Neuronal stem cell (in vitro differentiated cells): ENCODE measurements around the gene LLGL2.

Experiments used
- DNase-seq: peaks from one replicate; pipeline ENCODE4 v3.0.0-alpha.2; 2013; ENCODE audit warnings: low spot score
- H2AFZ ChIP-seq: one replicate; pipeline ENCODE4 v1.6.1; 2013; ENCODE audit warnings: mild to moderate bottlenecking, low read length, inconsistent platforms
- H2AK5ac ChIP-seq: 2 replicates; pipeline ENCODE4 v1.6.1; 2013; ENCODE audit warnings: low read depth, mild to moderate bottlenecking, inconsistent platforms, low read length, moderate library complexity, mixed read lengths
- H2BK120ac ChIP-seq: 2 replicates; pipeline ENCODE4 v1.6.1; 2013; ENCODE audit warnings: low read depth, mild to moderate bottlenecking, inconsistent platforms, low read length, moderate library complexity, mixed read lengths
- H2BK12ac ChIP-seq: one replicate; pipeline ENCODE4 v1.6.1; 2013; ENCODE audit warnings: low read length, inconsistent platforms
- H2BK15ac ChIP-seq: 2 replicates; pipeline ENCODE4 v1.6.1; 2013; ENCODE audit warnings: mild to moderate bottlenecking, low read length, inconsistent platforms, mixed read lengths
- H2BK5ac ChIP-seq: one replicate; pipeline ENCODE4 v1.6.1; 2013; ENCODE audit warnings: inconsistent platforms, mild to moderate bottlenecking, low read length, moderate library complexity
- H3K14ac ChIP-seq: one replicate; pipeline ENCODE4 v1.6.1; 2013; ENCODE audit warnings: low read length, inconsistent platforms
- H3K18ac ChIP-seq: 2 replicates; pipeline ENCODE4 v1.6.1; 2013; ENCODE audit warnings: low read length, inconsistent platforms
- H3K23ac ChIP-seq: 2 replicates; pipeline ENCODE4 v1.6.1; 2013; ENCODE audit warnings: low read depth, mild to moderate bottlenecking, mixed read lengths, low read length, inconsistent platforms; ENCODE audit not compliant: poor library complexity
- H3K27ac ChIP-seq: replicated peaks from 3 replicates; pipeline ENCODE4 v1.5.1; 2013; ENCODE audit warnings: low read length, inconsistent platforms
- H3K27me3 ChIP-seq, 3 experiments: 2 replicates each; pipeline ENCODE4 v1.6.1; 2013; ENCODE audit warnings: low read length in 3 of 3, mild to moderate bottlenecking in 2 of 3, inconsistent platforms in 1 of 3, low read depth in 1 of 3, mixed read lengths in 1 of 3, moderate library complexity in 1 of 3; ENCODE audit not compliant: control insufficient read depth in 3 of 3, insufficient read depth in 3 of 3
- H3K36me3 ChIP-seq, 2 donors: replicated peaks in 1 of 2; 2 replicates each; pipeline ENCODE4 v1.6.1; 2013; ENCODE audit warnings: low read length in 2 of 2; ENCODE audit not compliant: control insufficient read depth in 2 of 2, insufficient read depth in 2 of 2
- H3K4ac ChIP-seq: 2 replicates; pipeline ENCODE4 v1.6.1; 2013; ENCODE audit warnings: inconsistent platforms, mild to moderate bottlenecking, low read length, moderate library complexity
- H3K4me1 ChIP-seq, 2 donors: 1 replicate in 1 of 2; 2 replicates in 1 of 2; pipeline ENCODE4 v1.6.1; 2013; ENCODE audit warnings: low read length in 2 of 2, low read depth in 1 of 2; ENCODE audit not compliant: control insufficient read depth in 2 of 2, insufficient read depth in 1 of 2
- H3K4me2 ChIP-seq: one replicate; pipeline ENCODE4 v1.6.1; 2013; ENCODE audit warnings: mild to moderate bottlenecking, low read length, inconsistent platforms; ENCODE audit not compliant: insufficient read depth, poor library complexity, severe bottlenecking
- H3K4me3 ChIP-seq, 2 donors: 2 replicates each; pipeline ENCODE4 v1.5.1; 2013; ENCODE audit warnings: low read length in 2 of 2, mild to moderate bottlenecking in 2 of 2, inconsistent platforms in 1 of 2, moderate library complexity in 1 of 2
- H3K79me1 ChIP-seq: one replicate; pipeline ENCODE4 v1.6.1; 2013; ENCODE audit warnings: low read depth, mild to moderate bottlenecking, inconsistent platforms, low read length, moderate library complexity
- H3K9ac ChIP-seq: one replicate; pipeline ENCODE4 v1.6.1; 2013; ENCODE audit warnings: mild to moderate bottlenecking, low read depth, low read length, inconsistent platforms; ENCODE audit not compliant: poor library complexity
- H3K9me3 ChIP-seq, 2 donors: replicated peaks in 1 of 2; 2 replicates each; pipeline versions ENCODE3 to v1.6.1; 2013; ENCODE audit warnings: low read length in 2 of 2, mild to moderate bottlenecking in 2 of 2, inconsistent platforms in 1 of 2, low read depth in 1 of 2, mixed read lengths in 1 of 2, moderate library complexity in 1 of 2; ENCODE audit not compliant: control insufficient read depth in 2 of 2, insufficient read depth in 1 of 2
- H4K8ac ChIP-seq: one replicate; pipeline ENCODE4 v1.6.1; 2013; ENCODE audit warnings: low read depth, mild to moderate bottlenecking, inconsistent platforms, low read length, moderate library complexity
- H4K91ac ChIP-seq: one replicate; pipeline ENCODE4 v1.6.1; 2013; ENCODE audit warnings: low read length, low read depth, mild to moderate bottlenecking, inconsistent platforms; ENCODE audit not compliant: poor library complexity
- WGBS, 2 donors: extraction: QIAGEN DNeasy Blood & Tissue Kit; methylation state at CpG; one replicate each; pipeline ENCODE4 v1.1.7; 2013; ENCODE audit warnings: missing lambda C conversion rate in 2 of 2, mixed read lengths in 1 of 2; ENCODE audit not compliant: insufficient read length in 2 of 2, insufficient replicate concordance in 1 of 2; ENCODE audit errors: extremely low coverage in 2 of 2; 5-methylcytosine and 5-hydroxymethylcytosine counted together

Gene LLGL2

DNA sequence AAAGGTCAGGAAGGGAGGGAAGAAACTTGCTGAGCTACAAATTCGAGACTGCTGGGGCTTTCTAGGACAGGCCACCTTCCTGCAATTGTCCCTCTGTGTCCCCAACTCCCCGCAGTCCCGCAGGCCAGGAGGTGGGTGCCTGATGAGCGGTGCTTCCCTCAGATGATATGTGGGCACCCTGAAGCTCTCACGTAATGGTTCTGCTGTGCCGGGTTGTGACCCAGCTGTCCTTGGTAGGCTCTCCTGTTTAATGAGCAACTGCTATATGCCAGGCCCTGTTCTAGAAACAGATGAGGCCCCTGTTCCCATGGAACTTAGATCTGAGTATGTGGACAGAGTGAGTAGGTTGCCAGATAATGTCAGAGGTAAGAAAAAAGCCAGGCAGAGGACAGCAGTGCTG is 40.1 kb downstream of the LLGL2 start:
- H3K4me1 ChIP-seq = peaks cover 0 to 10% of the 10 kb centered on the region in 2 donors
- no peak overlapping the region for H4K91ac ChIP-seq
- no peak overlapping the region for H3K4ac ChIP-seq
- H3K18ac ChIP-seq = no peak overlapping the region
- no peak overlapping the region for H3K4me2 ChIP-seq
- peak overlapping the region; percentile 31 for H3K23ac ChIP-seq
- no peak overlapping the region for H3K4me3 ChIP-seq
- H2AK5ac ChIP-seq = no peak overlapping the region
- no peak overlapping the region for H3K27ac ChIP-seq
- H2BK12ac ChIP-seq = no peak overlapping the region
- no CpG with 5 or more reads among the region's 6 CpGs for WGBS, 2 donors
- H2BK120ac ChIP-seq = no peak overlapping the region
- peaks cover 0 to 10% of the 10 kb centered on the region in 2 donors for H3K36me3 ChIP-seq
- H2BK5ac ChIP-seq = peak overlapping the region; percentile 4
- H4K8ac ChIP-seq = no peak overlapping the region
- H3K9ac ChIP-seq = no peak overlapping the region
- H3K79me1 ChIP-seq = peaks cover 3% of the 10 kb centered on the region
- no peak overlapping the region for H2AFZ ChIP-seq
- H3K14ac ChIP-seq = no peak overlapping the region
- DNase-seq = no peak
- no peaks in the 10 kb centered on the region for H3K9me3 ChIP-seq
- peaks cover 0 to 31% (median 0%) of the 10 kb centered on the region in 3 experiments for H3K27me3 ChIP-seq
- H2BK15ac ChIP-seq = no peak overlapping the region

DNA sequence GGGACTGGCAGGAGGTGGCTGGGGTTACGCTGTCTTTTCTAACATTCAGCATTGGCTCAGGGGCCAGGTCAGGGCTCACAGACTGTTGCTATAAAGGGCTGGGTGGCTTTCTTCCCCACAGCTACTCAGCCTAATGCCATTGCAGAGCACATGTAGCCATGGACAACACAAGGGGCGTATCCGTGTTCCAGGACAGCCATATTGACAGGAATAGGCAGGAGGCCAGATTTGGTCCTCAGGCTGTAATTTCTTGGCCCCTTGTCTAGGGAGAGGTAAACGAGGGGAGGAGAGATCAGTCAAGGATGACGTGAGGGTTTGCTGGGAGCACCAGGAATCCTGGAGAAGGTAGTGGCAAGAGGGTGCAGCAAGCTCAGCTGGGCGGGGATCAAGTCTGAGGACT is 40.9 kb downstream of the LLGL2 start:
- Histone ChIP-seq H3K9ac (no peak overlapping the region), H3K4ac (no peak overlapping the region), H3K14ac (no peak overlapping the region), H2BK12ac (no peak overlapping the region), H3K27me3 (peaks cover 0 to 31% (median 0%) of the 10 kb centered on the region in 3 experiments), H3K4me2 (no peak overlapping the region), H2AK5ac (no peak overlapping the region), H3K27ac (no peak overlapping the region), H3K18ac (no peak overlapping the region), H3K4me1 (peaks cover 0 to 15% of the 10 kb centered on the region in 2 donors), H3K4me3 (no peak overlapping the region), H2BK15ac (no peak overlapping the region), H2BK120ac (no peak overlapping the region), H4K91ac (no peak overlapping the region), H3K36me3 (peaks cover 0 to 10% of the 10 kb centered on the region in 2 donors), H2AFZ (peak overlapping the region; percentile 49), H2BK5ac (peak overlapping the region; percentile 4), H4K8ac (no peak overlapping the region), H3K79me1 (peaks cover 3% of the 10 kb centered on the region), H3K9me3 (no peaks in the 10 kb centered on the region), H3K23ac (no peak overlapping the region)
- no CpG with 5 or more reads among the region's 6 CpGs for WGBS, 2 donors
- no peak for DNase-seq

DNA sequence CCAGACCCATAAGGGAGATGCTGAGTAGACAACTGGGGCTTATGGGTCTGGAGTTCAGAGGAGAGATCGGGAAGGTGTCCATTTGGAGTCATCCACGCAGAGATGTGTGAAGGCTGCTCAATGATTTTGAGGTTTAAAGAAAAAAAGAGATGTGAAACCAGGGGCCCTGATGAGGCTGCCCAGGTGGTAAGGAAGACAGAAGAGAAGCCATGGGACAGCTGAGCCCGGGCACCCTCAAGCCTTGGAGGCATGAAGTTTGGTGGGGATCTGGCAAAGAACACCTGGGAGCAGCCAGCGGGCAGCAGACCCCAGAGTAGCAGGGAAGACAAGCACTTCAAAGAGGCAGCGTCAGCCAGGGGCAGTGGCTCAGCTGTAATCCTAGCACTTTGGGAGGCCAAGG is 41.3 kb downstream of the LLGL2 start:
- no peak overlapping the region for H3K27ac ChIP-seq
- H3K4me1 ChIP-seq = peaks cover 0 to 15% of the 10 kb centered on the region in 2 donors
- peaks cover 3% of the 10 kb centered on the region for H3K79me1 ChIP-seq
- no peak overlapping the region for H3K23ac ChIP-seq
- no peak overlapping the region for H3K4me2 ChIP-seq
- H3K18ac ChIP-seq = no peak overlapping the region
- no peak overlapping the region for H2AK5ac ChIP-seq
- H2BK5ac ChIP-seq = no peak overlapping the region
- no peak overlapping the region for H3K4me3 ChIP-seq
- DNase-seq = no peak
- H4K91ac ChIP-seq = no peak overlapping the region
- no peak overlapping the region for H2AFZ ChIP-seq
- H4K8ac ChIP-seq = no peak overlapping the region
- no peak overlapping the region for H2BK120ac ChIP-seq
- H3K14ac ChIP-seq = no peak overlapping the region
- no peaks in the 10 kb centered on the region for H3K9me3 ChIP-seq
- no peak overlapping the region for H2BK15ac ChIP-seq
- WGBS, 2 donors = no CpG with 5 or more reads among the region's 5 CpGs
- H3K27me3 ChIP-seq = peaks cover 0 to 31% (median 0%) of the 10 kb centered on the region in 3 experiments
- H3K9ac ChIP-seq = no peak overlapping the region
- H3K4ac ChIP-seq = no peak overlapping the region
- peaks cover 0 to 10% of the 10 kb centered on the region in 2 donors for H3K36me3 ChIP-seq
- H2BK12ac ChIP-seq = no peak overlapping the region

DNA sequence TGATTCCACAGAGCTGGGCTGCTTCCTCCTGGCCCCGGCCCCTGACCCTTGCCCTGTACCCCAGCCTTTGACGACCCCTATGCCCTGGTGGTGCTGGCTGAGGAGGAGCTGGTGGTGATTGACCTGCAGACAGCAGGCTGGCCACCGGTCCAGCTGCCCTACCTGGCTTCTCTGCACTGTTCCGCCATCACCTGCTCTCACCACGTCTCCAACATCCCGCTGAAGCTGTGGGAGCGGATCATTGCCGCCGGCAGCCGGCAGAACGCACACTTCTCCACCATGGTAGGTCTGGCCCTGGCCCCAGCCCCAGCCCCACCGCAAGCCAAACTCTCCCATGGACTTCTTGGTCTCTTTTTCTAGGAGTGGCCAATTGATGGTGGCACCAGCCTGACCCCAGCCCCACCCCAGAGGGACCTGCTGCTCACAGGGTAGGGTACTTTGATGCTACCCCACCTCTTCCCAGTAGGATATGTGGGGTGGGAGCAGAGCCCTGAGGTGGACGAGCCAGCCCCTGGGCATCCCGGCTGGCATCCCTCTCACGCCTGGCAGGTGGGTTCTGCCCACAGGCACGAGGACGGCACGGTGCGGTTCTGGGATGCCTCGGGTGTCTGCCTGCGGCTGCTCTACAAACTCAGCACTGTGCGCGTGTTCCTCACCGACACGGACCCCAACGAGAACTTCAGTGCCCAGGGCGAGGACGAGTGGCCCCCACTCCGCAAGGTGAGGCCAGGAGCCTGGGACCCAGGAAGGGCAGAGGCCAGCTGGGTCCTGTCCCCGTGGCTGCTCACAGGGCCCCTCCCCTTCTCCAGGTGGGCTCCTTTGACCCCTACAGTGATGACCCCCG is 43.1 kb downstream of the LLGL2 start:
- H3K4me3 ChIP-seq = peak overlapping the region in 1 of 2 donors; percentile 39
- no CpG with 5 or more reads among the region's 31 CpGs for WGBS, 2 donors
- no peak overlapping the region for H2BK5ac ChIP-seq
- no peak overlapping the region for H2BK120ac ChIP-seq
- DNase-seq = no peak
- H4K91ac ChIP-seq = no peak overlapping the region
- H3K9ac ChIP-seq = no peak overlapping the region
- H3K18ac ChIP-seq = peak overlapping the region; percentile 17
- H3K23ac ChIP-seq = peak overlapping the region; percentile 31
- H3K36me3 ChIP-seq = peaks cover 0 to 6% of the 10 kb centered on the region in 2 donors
- no peak overlapping the region for H3K27ac ChIP-seq
- no peak overlapping the region for H2BK15ac ChIP-seq
- H3K14ac ChIP-seq = no peak overlapping the region
- H3K79me1 ChIP-seq = peaks cover 3% of the 10 kb centered on the region
- no peak overlapping the region for H3K4ac ChIP-seq
- peak overlapping the region; percentile 56 for H2AK5ac ChIP-seq
- H3K4me1 ChIP-seq = peaks cover 0 to 15% of the 10 kb centered on the region in 2 donors
- no peak overlapping the region for H3K4me2 ChIP-seq
- no peak overlapping the region for H4K8ac ChIP-seq
- H2BK12ac ChIP-seq = no peak overlapping the region
- no peaks in the 10 kb centered on the region for H3K9me3 ChIP-seq
- peaks cover 0 to 26% (median 0%) of the 10 kb centered on the region in 3 experiments for H3K27me3 ChIP-seq
- H2AFZ ChIP-seq = no peak overlapping the region
